DOHH2 (cell line): ENCODE data around the gene HERC2.

ENCODE experiments used
- EZH2phosphoT487 ChIP-seq: fragments of 200-600 bp; sonication (generic); IDR thresholded peaks from 2 replicates; pipeline ENCODE4 v1.6.1; 2017; ENCODE audit warnings: borderline replicate concordance, mild to moderate bottlenecking, antibody characterized with exemption, low read length, moderate library complexity, mixed read lengths
- TF ChIP-seq, protein P1 (sequence below): fragments of 200-600 bp; sonication (generic); IDR thresholded peaks from one replicate; pipeline ENCODE4 v1.5.1; 2014; ENCODE audit warnings: antibody characterized with exemption, mild to moderate bottlenecking, low read depth, low read length; ENCODE audit not compliant: poor library complexity, severe bottlenecking

DNA sequence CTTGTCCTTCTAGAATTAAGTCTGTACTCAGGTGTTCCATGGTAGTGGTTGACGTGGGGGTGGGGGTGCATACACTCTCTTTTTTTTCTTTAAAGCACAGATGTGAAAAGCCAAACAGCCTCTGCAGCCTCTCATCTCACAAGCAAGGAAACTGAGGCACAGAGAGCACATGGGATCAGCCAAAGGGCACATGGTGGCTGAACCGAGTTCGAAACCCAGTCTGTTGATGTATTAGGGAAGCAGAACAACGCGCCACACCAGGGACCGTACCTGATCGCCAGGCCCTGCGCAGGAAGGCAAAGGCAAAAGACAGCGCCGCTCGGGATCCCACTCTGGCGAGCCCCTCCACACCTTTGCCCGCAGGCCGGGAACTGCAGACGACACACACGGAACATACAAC is 47.3 kb downstream of the HERC2 start:
- TF ChIP-seq, protein P1, sequence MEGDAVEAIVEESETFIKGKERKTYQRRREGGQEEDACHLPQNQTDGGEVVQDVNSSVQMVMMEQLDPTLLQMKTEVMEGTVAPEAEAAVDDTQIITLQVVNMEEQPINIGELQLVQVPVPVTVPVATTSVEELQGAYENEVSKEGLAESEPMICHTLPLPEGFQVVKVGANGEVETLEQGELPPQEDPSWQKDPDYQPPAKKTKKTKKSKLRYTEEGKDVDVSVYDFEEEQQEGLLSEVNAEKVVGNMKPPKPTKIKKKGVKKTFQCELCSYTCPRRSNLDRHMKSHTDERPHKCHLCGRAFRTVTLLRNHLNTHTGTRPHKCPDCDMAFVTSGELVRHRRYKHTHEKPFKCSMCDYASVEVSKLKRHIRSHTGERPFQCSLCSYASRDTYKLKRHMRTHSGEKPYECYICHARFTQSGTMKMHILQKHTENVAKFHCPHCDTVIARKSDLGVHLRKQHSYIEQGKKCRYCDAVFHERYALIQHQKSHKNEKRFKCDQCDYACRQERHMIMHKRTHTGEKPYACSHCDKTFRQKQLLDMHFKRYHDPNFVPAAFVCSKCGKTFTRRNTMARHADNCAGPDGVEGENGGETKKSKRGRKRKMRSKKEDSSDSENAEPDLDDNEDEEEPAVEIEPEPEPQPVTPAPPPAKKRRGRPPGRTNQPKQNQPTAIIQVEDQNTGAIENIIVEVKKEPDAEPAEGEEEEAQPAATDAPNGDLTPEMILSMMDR, result no peak
- no peak for TF ChIP-seq EZH2phosphoT487
